ENCODE data around the gene MARF1.
"Not testable (repeated sequence)": the region's sequence is repeated elsewhere in the genome, so short reads cannot be mapped to it uniquely, and the experiment has no call there.

- not testable (repeated sequence) for TF ChIP-seq CTCF, POLR2A (IDR thresholded peaks at IDR 0.05)
Observed at GRCh38 chr16:15692508-15692907, 49.6 kb upstream of the MARF1 start.
